Bronchial epithelial cell (primary cell): ENCODE data around the gene CPM. TPM values are rescaled to one million over a fixed set of nuclear protein-coding genes. Genes with fewer than 3 reads are reported as not detected.

Experiments used
- DNase-seq: peaks from one replicate; pipeline ENCODE4 v3.0.0-alpha.2; 2010; ENCODE audit warnings: low read depth
- FAIRE-seq: peaks from 2 replicates; lab custom pipeline; 2011; peaks lifted over from hg19 to GRCh38; lab: Jason Lieb, UNC
- H3K27me3 ChIP-seq: 2 replicates; pipeline ENCODE4 v1.5.1; 2011; ENCODE audit warnings: low read length; ENCODE audit not compliant: control insufficient read depth, insufficient read depth
- H3K36me3 ChIP-seq: 2 replicates; pipeline ENCODE4 v1.5.1; 2011; ENCODE audit warnings: low read length; ENCODE audit not compliant: control insufficient read depth, insufficient read depth
- H3K4me3 ChIP-seq: 2 replicates; pipeline ENCODE4 v1.5.1; 2011; ENCODE audit warnings: mild to moderate bottlenecking, low read depth, low read length, control low read depth
- CTCF ChIP-seq: IDR thresholded peaks from 2 replicates; pipeline ENCODE4 v1.5.1; 2011; ENCODE audit warnings: mild to moderate bottlenecking, moderate library complexity, low read length, control low read depth, inconsistent platforms; ENCODE audit not compliant: insufficient read depth, severe bottlenecking
- total RNA-seq: library from RNA; depleted of rRNA; stranded (reverse); fragments of >200 nt; gene quantifications from 2 replicates; pipeline ENCODE4 v1.2.1, GENCODE V29; 2014

Gene CPM
- total RNA-seq, 1 donor from 2014 or later, result 7.1 TPM

GRCh38 chr12:68959143-68959858 is 26.3 kb upstream of the CPM start:
- H3K36me3 ChIP-seq, result no peaks in the 10 kb centered on the region
- H3K27me3 ChIP-seq, result no peaks in the 10 kb centered on the region
- no peak for TF ChIP-seq CTCF
- H3K4me3 ChIP-seq, result no peak overlapping the region
- no peak for FAIRE-seq
- DNase-seq, result no peak

- no peaks in the 10 kb centered on the region for H3K36me3 ChIP-seq
- no peaks in the 10 kb centered on the region for H3K27me3 ChIP-seq
- no peak for FAIRE-seq
- DNase-seq, result no peak
- TF ChIP-seq CTCF, result no peak
- H3K4me3 ChIP-seq, result no peak overlapping the region
Observed at GRCh38 chr12:68958322-68958721, 25.4 kb upstream of the CPM start.

- no peak for TF ChIP-seq CTCF
- DNase-seq, result no peak
- FAIRE-seq, result no peak
- H3K27me3 ChIP-seq, result no peaks in the 10 kb centered on the region
- no peaks in the 10 kb centered on the region for H3K36me3 ChIP-seq
- H3K4me3 ChIP-seq, result no peak overlapping the region
Observed at GRCh38 chr12:68957273-68957672, 24.3 kb upstream of the CPM start.

- DNase-seq (no peak), FAIRE-seq (no peak)
- TF ChIP-seq CTCF, result no peak
- H3K36me3 ChIP-seq, result no peaks in the 10 kb centered on the region
- no peaks in the 10 kb centered on the region for H3K27me3 ChIP-seq
- H3K4me3 ChIP-seq, result no peak overlapping the region
Observed at GRCh38 chr12:68956466-68956865, 23.5 kb upstream of the CPM start.

- H3K4me3 ChIP-seq, result no peak overlapping the region
- TF ChIP-seq CTCF, result no peak
- no peak for DNase-seq
- FAIRE-seq, result no peak
- no peaks in the 10 kb centered on the region for H3K27me3 ChIP-seq
- H3K36me3 ChIP-seq, result no peaks in the 10 kb centered on the region
Observed at GRCh38 chr12:68954811-68955210, 21.8 kb upstream of the CPM start.

GRCh38 chr12:68953536-68953935 is 20.6 kb upstream of the CPM start:
- FAIRE-seq (no peak), DNase-seq (peak; percentile 15)
- Histone ChIP-seq H3K36me3 (no peaks in the 10 kb centered on the region), H3K4me3 (no peak overlapping the region), H3K27me3 (no peaks in the 10 kb centered on the region)
- no peak for TF ChIP-seq CTCF
